Liver (tissue), 9 donors: Measurements from ENCODE around the gene RABAC1. TPM values are rescaled to one million over a fixed set of nuclear protein-coding genes. Genes with fewer than 3 reads are reported as not detected.

Experiments used
- DNase-seq: peaks from one replicate; pipeline ENCODE4 v3.0.0-alpha.2; 2017; ENCODE audit warnings: low spot score
- H3K27ac ChIP-seq, 2 donors: one replicate each; pipeline ENCODE4 v1.7.0; 2013; ENCODE audit warnings: inconsistent platforms in 2 of 2, low read length in 2 of 2, control low read depth in 1 of 2, low read depth in 1 of 2, mild to moderate bottlenecking in 1 of 2
- H3K27me3 ChIP-seq, 4 donors: one replicate each; pipeline versions ENCODE4 v1.6.1 to v1.7.0; 2013; ENCODE audit warnings: low read length in 3 of 4, inconsistent platforms in 1 of 4, mild to moderate bottlenecking in 1 of 4, moderate library complexity in 1 of 4; ENCODE audit not compliant: control insufficient read depth in 4 of 4, insufficient read depth in 4 of 4
- H3K36me3 ChIP-seq, 4 donors: one replicate each; pipeline versions ENCODE4 v1.6.1 to v1.7.0; 2013; ENCODE audit warnings: low read length in 3 of 4, mild to moderate bottlenecking in 3 of 4, low read depth in 1 of 4, moderate library complexity in 1 of 4; ENCODE audit not compliant: control insufficient read depth in 4 of 4, insufficient read depth in 3 of 4
- H3K4me1 ChIP-seq, 4 donors: one replicate each; pipeline versions ENCODE4 v1.6.1 to v1.7.0; 2013; ENCODE audit warnings: low read length in 3 of 4, mild to moderate bottlenecking in 3 of 4, moderate library complexity in 1 of 4; ENCODE audit not compliant: control insufficient read depth in 4 of 4, insufficient read depth in 4 of 4
- H3K4me3 ChIP-seq, 3 donors: one replicate each; pipeline versions ENCODE4 v1.6.1 to v1.7.0; 2013; ENCODE audit warnings: low read length in 3 of 3, control low read depth in 1 of 3, low read depth in 1 of 3, mild to moderate bottlenecking in 1 of 3
- H3K9ac ChIP-seq, 2 donors: one replicate each; pipeline ENCODE4 v1.7.0; 2013; ENCODE audit warnings: low read length in 2 of 2, mild to moderate bottlenecking in 2 of 2, moderate library complexity in 2 of 2, control low read depth in 1 of 2, low read depth in 1 of 2
- H3K9me3 ChIP-seq, 4 donors: one replicate each; pipeline versions ENCODE4 v1.6.1 to v1.7.0; 2013; ENCODE audit warnings: low read length in 3 of 4; ENCODE audit not compliant: control insufficient read depth in 4 of 4
- ATF3 ChIP-seq: IDR thresholded peaks from 2 replicates; pipeline ENCODE4 v1.6.1; 2016; ENCODE audit warnings: antibody characterized with exemption
- EGR1 ChIP-seq, 2 donors: IDR thresholded peaks; 2 replicates each; pipeline ENCODE4 v1.6.1; 2016 to 2018; ENCODE audit warnings: antibody characterized with exemption in 2 of 2, low read depth in 2 of 2
- FOXA1 ChIP-seq: IDR thresholded peaks from 2 replicates; pipeline ENCODE4 v1.6.1; 2016; ENCODE audit warnings: antibody characterized with exemption
- FOXA2 ChIP-seq: IDR thresholded peaks from 2 replicates; pipeline ENCODE4 v1.6.1; 2016; ENCODE audit warnings: antibody characterized with exemption
- GABPA ChIP-seq, 2 donors: IDR thresholded peaks in 1 of 2; conservative IDR thresholded peaks in 1 of 2; 2 replicates each; pipeline ENCODE4 v1.6.1; 2016; ENCODE audit warnings: antibody characterized with exemption in 2 of 2, mild to moderate bottlenecking in 1 of 2, moderate library complexity in 1 of 2
- HNF4A ChIP-seq, 2 donors: conservative IDR thresholded peaks; 2 replicates each; pipeline ENCODE4 v1.6.1; 2016; ENCODE audit warnings: antibody characterized with exemption in 2 of 2, mild to moderate bottlenecking in 2 of 2
- HNF4G ChIP-seq: IDR thresholded peaks from 2 replicates; pipeline ENCODE4 v1.6.1; 2016; ENCODE audit warnings: antibody characterized with exemption
- JUND ChIP-seq, 2 donors: IDR thresholded peaks; 2 replicates each; pipeline ENCODE4 v1.6.1; 2016; ENCODE audit warnings: antibody characterized with exemption in 2 of 2
- NR2F2 ChIP-seq: IDR thresholded peaks from 2 replicates; pipeline ENCODE4 v1.6.1; 2016; ENCODE audit warnings: antibody characterized with exemption
- RAD21 ChIP-seq, 2 donors: IDR thresholded peaks; 2 replicates each; pipeline ENCODE4 v1.6.1; 2016; ENCODE audit warnings: antibody characterized with exemption in 2 of 2, mild to moderate bottlenecking in 2 of 2
- REST ChIP-seq: IDR thresholded peaks from 2 replicates; pipeline ENCODE4 v1.6.1; 2016; ENCODE audit warnings: antibody characterized with exemption, mild to moderate bottlenecking
- RXRA ChIP-seq, 2 donors: IDR thresholded peaks; 2 replicates each; pipeline ENCODE4 v1.6.1; 2017 to 2018; ENCODE audit warnings: antibody characterized with exemption in 2 of 2, mild to moderate bottlenecking in 1 of 2
- SP1 ChIP-seq: IDR thresholded peaks from 2 replicates; pipeline ENCODE4 v1.6.1; 2018; ENCODE audit warnings: antibody characterized with exemption, mild to moderate bottlenecking
- TAF1 ChIP-seq: conservative IDR thresholded peaks from 2 replicates; pipeline ENCODE4 v1.6.1; 2016; ENCODE audit warnings: antibody characterized with exemption, mild to moderate bottlenecking
- YY1 ChIP-seq: IDR thresholded peaks from 2 replicates; pipeline ENCODE4 v1.6.1; 2016; ENCODE audit warnings: antibody characterized with exemption, mild to moderate bottlenecking
- WGBS: extraction: QIAGEN DNeasy Blood & Tissue Kit; methylation state at CpG from one replicate; pipeline ENCODE4 v1.1.7; 2013; 5-methylcytosine and 5-hydroxymethylcytosine counted together
- polyA plus RNA-seq, 2 donors: library from polyadenylated mRNA; stranded (reverse) in 1 of 2; unstranded in 1 of 2; fragments of 200-250 nt in 1 of 2; fragments of >200 nt in 1 of 2; fragmentation: Nextera tagmentation in 1 of 2; extraction: Ambion mirVana in 1 of 2; gene quantifications; one replicate each; pipeline versions ENCODE4 v1.2.1 to v1.2.3, GENCODE V29; 2013 to 2015
- total RNA-seq, 2 donors: library from RNA; depleted of rRNA; stranded (reverse); fragments of >200 nt; gene quantifications; one replicate each; pipeline ENCODE4 v1.2.3, GENCODE V29; 2014
- TF ChIP-seq, protein P1 (sequence below): IDR thresholded peaks from 2 replicates; pipeline ENCODE4 v1.6.1; 2016; ENCODE audit warnings: antibody characterized with exemption
- TF ChIP-seq, protein P2 (sequence below): IDR thresholded peaks from 2 replicates; pipeline ENCODE4 v1.6.1; 2016; ENCODE audit warnings: antibody characterized with exemption
- TF ChIP-seq, protein P3 (sequence below): fragments of 150-350 bp; IDR thresholded peaks from 2 replicates; pipeline ENCODE4 v1.5.1; 2017; ENCODE audit warnings: improper control_type of control experiment, low read depth, low read length; ENCODE audit not compliant: missing input control
- donor health status: healthy.
- donor health status: healthy.
- donor health status: healthy.
- donor health status: healthy.
- donor health status: healthy.

Gene RABAC1
- total and polyA plus RNA-seq, 4 donors = 43.2 to 161 (median 99.3) TPM

DNA sequence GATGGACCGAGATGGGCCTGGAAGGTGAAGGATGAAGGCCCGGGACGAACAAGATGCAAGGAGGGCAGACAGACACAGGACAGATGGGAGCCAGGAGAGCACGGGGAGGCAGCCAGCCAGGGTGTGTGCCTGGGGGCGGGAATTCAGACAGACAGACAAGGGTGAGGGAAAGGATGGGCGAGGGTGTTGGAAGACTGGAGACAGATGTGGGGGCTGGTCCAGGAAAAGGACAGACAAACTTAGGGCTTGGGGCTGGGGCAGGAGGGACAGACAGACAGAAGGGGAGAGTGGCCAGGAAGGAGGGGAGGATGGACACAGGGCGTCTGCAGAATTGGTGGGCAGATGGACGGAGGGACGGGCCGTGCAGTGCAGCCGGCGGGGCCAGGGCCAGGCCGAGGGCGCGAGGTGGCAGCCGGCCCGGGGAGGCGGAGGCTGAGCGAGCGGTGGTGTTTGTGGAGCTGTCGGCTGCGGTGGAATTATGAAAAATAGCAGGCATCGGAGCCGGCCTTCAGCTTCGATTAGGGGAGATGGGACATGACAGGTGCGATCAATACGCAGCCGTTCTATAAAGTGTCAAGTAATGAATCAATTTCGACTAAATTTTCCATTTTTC, 26.3 kb downstream of the RABAC1 start:
- no peak for DNase-seq
- H3K9me3 ChIP-seq = no peaks in the 10 kb centered on the region
- no peaks in the 10 kb centered on the region for H3K36me3 ChIP-seq
- H3K9ac ChIP-seq = no peak overlapping the region
- peaks cover 0 to 22% (median 8%) of the 10 kb centered on the region in 4 donors for H3K27me3 ChIP-seq
- peaks cover 6 to 11% (median 8%) of the 10 kb centered on the region in 4 donors for H3K4me1 ChIP-seq
- no peak for TF ChIP-seq NR2F2
- no peak for TF ChIP-seq RXRA (IDR thresholded peaks at IDR 0.05)
- TF ChIP-seq HNF4G = no peak
- no peak for TF ChIP-seq JUND (IDR thresholded peaks at IDR 0.05)
- TF ChIP-seq, protein P1, sequence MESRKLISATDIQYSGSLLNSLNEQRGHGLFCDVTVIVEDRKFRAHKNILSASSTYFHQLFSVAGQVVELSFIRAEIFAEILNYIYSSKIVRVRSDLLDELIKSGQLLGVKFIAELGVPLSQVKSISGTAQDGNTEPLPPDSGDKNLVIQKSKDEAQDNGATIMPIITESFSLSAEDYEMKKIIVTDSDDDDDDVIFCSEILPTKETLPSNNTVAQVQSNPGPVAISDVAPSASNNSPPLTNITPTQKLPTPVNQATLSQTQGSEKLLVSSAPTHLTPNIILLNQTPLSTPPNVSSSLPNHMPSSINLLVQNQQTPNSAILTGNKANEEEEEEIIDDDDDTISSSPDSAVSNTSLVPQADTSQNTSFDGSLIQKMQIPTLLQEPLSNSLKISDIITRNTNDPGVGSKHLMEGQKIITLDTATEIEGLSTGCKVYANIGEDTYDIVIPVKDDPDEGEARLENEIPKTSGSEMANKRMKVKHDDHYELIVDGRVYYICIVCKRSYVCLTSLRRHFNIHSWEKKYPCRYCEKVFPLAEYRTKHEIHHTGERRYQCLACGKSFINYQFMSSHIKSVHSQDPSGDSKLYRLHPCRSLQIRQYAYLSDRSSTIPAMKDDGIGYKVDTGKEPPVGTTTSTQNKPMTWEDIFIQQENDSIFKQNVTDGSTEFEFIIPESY = no peak
- no peak for TF ChIP-seq YY1
- no peak for TF ChIP-seq HNF4A (conservative IDR thresholded peaks at IDR 0.05)
- no peak for TF ChIP-seq TAF1
- TF ChIP-seq GABPA (IDR thresholded peaks at IDR 0.05 in 1 of 2, conservative IDR thresholded peaks at IDR 0.05 in 1 of 2) = no peak
- TF ChIP-seq REST = no peak
- no peak for TF ChIP-seq FOXA1
- TF ChIP-seq, protein P2, sequence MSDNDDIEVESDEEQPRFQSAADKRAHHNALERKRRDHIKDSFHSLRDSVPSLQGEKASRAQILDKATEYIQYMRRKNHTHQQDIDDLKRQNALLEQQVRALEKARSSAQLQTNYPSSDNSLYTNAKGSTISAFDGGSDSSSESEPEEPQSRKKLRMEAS = no peak
- no peak for TF ChIP-seq FOXA2
- no peak for TF ChIP-seq EGR1 (IDR thresholded peaks at IDR 0.05; ENCODE audit: low read depth in 2 of 2)
- no peak for TF ChIP-seq ATF3
- TF ChIP-seq RAD21 (IDR thresholded peaks at IDR 0.05) = no peak
- H3K27ac ChIP-seq = no peak overlapping the region
- no peak overlapping the region for H3K4me3 ChIP-seq
- 37% methylated on average over 29 of the region's 29 CpGs for WGBS

DNA sequence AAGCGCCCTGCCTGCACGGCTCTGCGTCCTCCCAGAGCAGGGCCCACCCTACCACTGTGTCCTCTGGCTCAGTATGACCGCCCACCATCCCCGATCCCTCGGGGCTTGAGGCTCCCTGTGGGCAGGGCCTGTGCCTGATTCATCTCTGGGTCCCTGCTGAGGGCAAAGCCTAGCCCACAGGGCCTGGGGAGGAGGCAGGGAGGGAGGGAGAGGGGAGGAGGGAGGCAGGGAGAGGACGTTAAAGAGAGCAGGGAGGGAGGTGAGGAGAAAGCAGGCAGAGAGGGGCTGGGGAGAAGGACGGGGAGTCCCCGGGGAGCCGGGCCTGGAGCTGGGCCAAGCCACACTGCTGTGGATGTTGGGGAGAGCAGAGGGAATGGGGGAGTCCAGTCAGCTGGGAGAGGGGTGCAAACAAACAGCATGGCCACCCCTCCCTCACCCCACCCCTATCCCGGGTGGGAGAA, 26.8 kb downstream of the RABAC1 start:
- Histone ChIP-seq H3K9me3 (no peaks in the 10 kb centered on the region), H3K4me1 (peaks cover 6 to 11% (median 8%) of the 10 kb centered on the region in 4 donors), H3K27me3 (peaks cover 0 to 22% (median 8%) of the 10 kb centered on the region in 4 donors), H3K9ac (no peak overlapping the region), H3K4me3 (no peak overlapping the region), H3K27ac (no peak overlapping the region), H3K36me3 (no peaks in the 10 kb centered on the region)
- WGBS = 42% methylated on average over 11 of the region's 11 CpGs
- no peak for DNase-seq
- no peak for TF ChIP-seq HNF4G
- TF ChIP-seq YY1 = no peak
- TF ChIP-seq FOXA2 = no peak
- no peak for TF ChIP-seq EGR1 (IDR thresholded peaks at IDR 0.05; ENCODE audit: low read depth in 2 of 2)
- TF ChIP-seq, protein P1 = no peak
- TF ChIP-seq RAD21 (IDR thresholded peaks at IDR 0.05) = no peak
- TF ChIP-seq, protein P3, sequence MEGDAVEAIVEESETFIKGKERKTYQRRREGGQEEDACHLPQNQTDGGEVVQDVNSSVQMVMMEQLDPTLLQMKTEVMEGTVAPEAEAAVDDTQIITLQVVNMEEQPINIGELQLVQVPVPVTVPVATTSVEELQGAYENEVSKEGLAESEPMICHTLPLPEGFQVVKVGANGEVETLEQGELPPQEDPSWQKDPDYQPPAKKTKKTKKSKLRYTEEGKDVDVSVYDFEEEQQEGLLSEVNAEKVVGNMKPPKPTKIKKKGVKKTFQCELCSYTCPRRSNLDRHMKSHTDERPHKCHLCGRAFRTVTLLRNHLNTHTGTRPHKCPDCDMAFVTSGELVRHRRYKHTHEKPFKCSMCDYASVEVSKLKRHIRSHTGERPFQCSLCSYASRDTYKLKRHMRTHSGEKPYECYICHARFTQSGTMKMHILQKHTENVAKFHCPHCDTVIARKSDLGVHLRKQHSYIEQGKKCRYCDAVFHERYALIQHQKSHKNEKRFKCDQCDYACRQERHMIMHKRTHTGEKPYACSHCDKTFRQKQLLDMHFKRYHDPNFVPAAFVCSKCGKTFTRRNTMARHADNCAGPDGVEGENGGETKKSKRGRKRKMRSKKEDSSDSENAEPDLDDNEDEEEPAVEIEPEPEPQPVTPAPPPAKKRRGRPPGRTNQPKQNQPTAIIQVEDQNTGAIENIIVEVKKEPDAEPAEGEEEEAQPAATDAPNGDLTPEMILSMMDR = no peak
- no peak for TF ChIP-seq JUND (IDR thresholded peaks at IDR 0.05)
- no peak for TF ChIP-seq NR2F2
- no peak for TF ChIP-seq REST
- TF ChIP-seq SP1 = no peak
